K562 (cell line): Measurements from ENCODE around the gene NME2. TPM values are rescaled to one million over a fixed set of nuclear protein-coding genes. Genes with fewer than 3 reads are reported as not detected.

Experiments used
- BRD4 ChIP-seq: fragments of 200-600 bp; sonication (generic); IDR thresholded peaks from 2 replicates; pipeline ENCODE4 v1.6.1; 2017; ENCODE audit warnings: inconsistent platforms
- CBX1 ChIP-seq: sonication (generic); IDR thresholded peaks from 2 replicates; pipeline ENCODE4 v1.6.1; 2016; ENCODE audit warnings: antibody characterized with exemption, low read depth, mild to moderate bottlenecking
- DIDO1 ChIP-seq: fragments of 450-650 bp; IDR thresholded peaks from 2 replicates; pipeline ENCODE4 v1.6.1; 2016; ENCODE audit warnings: low read depth, missing biosample characterization, missing genetic modification characterization
- ERF ChIP-seq: fragments of 450-650 bp; formaldehyde crosslinking; IDR thresholded peaks from 2 replicates; pipeline ENCODE4 v1.4.0; 2020; ENCODE audit warnings: mild to moderate bottlenecking, mixed read lengths
- FOXM1 ChIP-seq, 2 experiments: fragments of 450-650 bp in 1 of 2; sonication (generic) in 1 of 2; formaldehyde crosslinking in 1 of 2; IDR thresholded peaks; 2 replicates each; pipeline versions ENCODE4 v1.6.1 to v1.9.0; 2017 to 2022; ENCODE audit warnings: low read depth in 2 of 2, mild to moderate bottlenecking in 2 of 2, missing genetic modification reagents in 1 of 2, moderate library complexity in 1 of 2
- GATA2 ChIP-seq: sonication (generic); formaldehyde crosslinking; IDR thresholded peaks from 2 replicates; pipeline ENCODE4 v1.4.0; 2020; ENCODE audit warnings: mild to moderate bottlenecking, missing genetic modification reagents
- HNRNPL ChIP-seq: fragments of 200-400 bp; formaldehyde crosslinking; IDR thresholded peaks from 2 replicates; pipeline ENCODE4 v1.6.1; 2017; ENCODE audit warnings: low read depth, mild to moderate bottlenecking, low read length
- L3MBTL2 ChIP-seq: fragments of 450-650 bp; IDR thresholded peaks from 2 replicates; pipeline ENCODE4 v1.6.1; 2016; ENCODE audit warnings: mild to moderate bottlenecking, moderate library complexity
- NR2F6 ChIP-seq: fragments of 450-650 bp; formaldehyde crosslinking; IDR thresholded peaks from 2 replicates; pipeline ENCODE4 v1.4.0; 2020; ENCODE audit warnings: mild to moderate bottlenecking
- POLR2AphosphoS5 ChIP-seq: IDR thresholded peaks from 2 replicates; pipeline ENCODE4 v1.6.1; 2011; ENCODE audit warnings: mild to moderate bottlenecking, low read depth, low read length, moderate library complexity; ENCODE audit not compliant: control insufficient read depth, insufficient read depth
- SRSF7 ChIP-seq: fragments of 200-400 bp; formaldehyde crosslinking; optimal IDR thresholded peaks from 2 replicates; pipeline ENCODE3; 2017; ENCODE audit warnings: mild to moderate bottlenecking, low read depth, low read length
- TAF7 ChIP-seq: fragments of 450-650 bp; IDR thresholded peaks from 2 replicates; pipeline ENCODE4 v1.6.1; 2016; ENCODE audit warnings: missing genetic modification characterization, missing compliant biosample characterization
- TEAD2 ChIP-seq: fragments of 450-650 bp; IDR thresholded peaks from 2 replicates; pipeline ENCODE4 v1.6.1; 2016; ENCODE audit warnings: missing genetic modification characterization, control low read depth, missing compliant biosample characterization
- TOE1 ChIP-seq, 2 experiments: fragments of 450-650 bp in 1 of 2; sonication (generic) in 1 of 2; formaldehyde crosslinking in 1 of 2; IDR thresholded peaks; 2 replicates each; pipeline versions ENCODE4 v1.7.1 to v1.8.0; 2016 to 2022; ENCODE audit warnings: borderline replicate concordance in 2 of 2, mild to moderate bottlenecking in 2 of 2, antibody characterized with exemption in 1 of 2, inconsistent platforms in 1 of 2, low read depth in 1 of 2, missing genetic modification reagents in 1 of 2, moderate library complexity in 1 of 2
- ZNF133 ChIP-seq: fragments of 250-450 bp; sonication (Bioruptor Pico); IDR thresholded peaks from 2 replicates; pipeline ENCODE4 v1.4.0; 2020; ENCODE audit warnings: mild to moderate bottlenecking
- ZNF224 ChIP-seq: sonication (generic); formaldehyde crosslinking; IDR thresholded peaks from 2 replicates; pipeline ENCODE4 v1.8.0; 2022; ENCODE audit warnings: mild to moderate bottlenecking, missing genetic modification reagents
- ZNF696 ChIP-seq: fragments of 250-450 bp; sonication (Bioruptor Pico); conservative IDR thresholded peaks from 2 replicates; pipeline ENCODE4 v1.4.0; 2020; ENCODE audit warnings: mild to moderate bottlenecking, moderate library complexity
- polyA plus RNA-seq, 8 experiments: library from polyadenylated mRNA; depleted of rRNA in 4 of 8; stranded (reverse) in 5 of 8; unstranded in 3 of 8; fragments of >200 nt; fragmentation: Nextera tagmentation in 2 of 8; fragmentation: Illumina TruSeq in 1 of 8; extraction: Ambion mirVana in 2 of 8; extraction: Trizol in 1 of 8; gene quantifications; 2 replicates each; pipeline versions ENCODE4 v1.2.1 to v1.2.3, GENCODE V29; 2011 to 2014; ENCODE audit warnings: inconsistent platforms in 1 of 8, missing spikeins in 1 of 8
- total RNA-seq, 7 experiments: library from RNA; depleted of rRNA in 6 of 7; stranded (reverse); fragments of >200 nt in 6 of 7; fragmentation: Illumina TruSeq in 2 of 7; extraction: Trizol in 2 of 7; gene quantifications; 2 replicates each; pipeline versions ENCODE4 v1.2.1 to v1.2.3, GENCODE V29; 2011 to 2021; ENCODE audit warnings: low replicate concordance in 1 of 7
- TF ChIP-seq, protein P1 (sequence below): IDR thresholded peaks from 2 replicates; pipeline ENCODE4 v1.6.1; 2016; ENCODE audit warnings: missing genetic modification characterization, missing compliant biosample characterization
- TF ChIP-seq, protein P2 (sequence below): fragments of 450-650 bp; IDR thresholded peaks from 2 replicates; pipeline ENCODE4 v1.6.1; 2018; ENCODE audit not compliant: partially characterized antibody
- TF ChIP-seq, protein P3 (sequence below), 3 experiments: IDR thresholded peaks in 2 of 3; conservative IDR thresholded peaks in 1 of 3; 2 replicates each; pipeline ENCODE4 v1.5.1; 2011 to 2012; ENCODE audit warnings: low read length in 3 of 3, mild to moderate bottlenecking in 3 of 3, control low read depth in 2 of 3, improper control_type of control experiment in 1 of 3, inconsistent platforms in 1 of 3, low read depth in 1 of 3, mixed read lengths in 1 of 3, moderate library complexity in 1 of 3; ENCODE audit not compliant: insufficient read depth in 2 of 3

NME2 gene
- total and polyA plus RNA-seq, 9 of the 15 experiments (the other 6 are each of a cell fraction or from before 2014, with no cell fraction given), result 684 to 1,202 (median 924) TPM

DNA sequence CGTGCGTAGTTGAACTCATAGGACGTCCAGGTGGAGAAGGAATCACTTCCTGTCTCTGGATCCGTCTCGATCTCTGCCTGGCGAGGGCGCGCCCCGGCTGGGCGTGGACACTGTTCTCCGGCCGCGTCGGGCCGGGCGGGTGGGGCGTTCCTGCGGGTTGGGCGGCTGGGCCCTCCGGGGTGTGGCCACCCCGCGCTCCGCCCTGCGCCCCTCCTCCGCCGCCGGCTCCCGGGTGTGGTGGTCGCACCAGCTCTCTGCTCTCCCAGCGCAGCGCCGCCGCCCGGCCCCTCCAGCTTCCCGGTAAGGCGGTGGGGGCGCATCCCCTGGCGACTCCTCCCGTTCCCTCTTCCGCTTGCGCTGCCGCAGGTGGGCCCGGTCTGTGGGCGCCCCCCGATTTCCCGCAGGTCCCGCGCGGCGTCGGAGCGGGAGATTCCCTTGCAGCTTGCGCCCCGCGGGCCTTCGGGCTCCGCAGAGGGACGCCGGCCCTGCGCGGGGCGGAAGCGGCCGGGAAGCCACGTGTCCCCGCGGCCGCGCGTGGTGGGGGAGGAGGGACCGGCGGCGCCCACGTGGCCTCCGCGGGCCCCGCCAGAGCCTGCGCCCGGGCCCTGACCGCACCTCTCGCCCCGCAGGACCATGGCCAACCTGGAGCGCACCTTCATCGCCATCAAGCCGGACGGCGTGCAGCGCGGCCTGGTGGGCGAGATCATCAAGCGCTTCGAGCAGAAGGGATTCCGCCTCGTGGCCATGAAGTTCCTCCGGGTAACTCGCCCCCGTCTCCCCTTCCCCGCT, at the start of gene NME2 (continued):
- TF ChIP-seq, protein P1, sequence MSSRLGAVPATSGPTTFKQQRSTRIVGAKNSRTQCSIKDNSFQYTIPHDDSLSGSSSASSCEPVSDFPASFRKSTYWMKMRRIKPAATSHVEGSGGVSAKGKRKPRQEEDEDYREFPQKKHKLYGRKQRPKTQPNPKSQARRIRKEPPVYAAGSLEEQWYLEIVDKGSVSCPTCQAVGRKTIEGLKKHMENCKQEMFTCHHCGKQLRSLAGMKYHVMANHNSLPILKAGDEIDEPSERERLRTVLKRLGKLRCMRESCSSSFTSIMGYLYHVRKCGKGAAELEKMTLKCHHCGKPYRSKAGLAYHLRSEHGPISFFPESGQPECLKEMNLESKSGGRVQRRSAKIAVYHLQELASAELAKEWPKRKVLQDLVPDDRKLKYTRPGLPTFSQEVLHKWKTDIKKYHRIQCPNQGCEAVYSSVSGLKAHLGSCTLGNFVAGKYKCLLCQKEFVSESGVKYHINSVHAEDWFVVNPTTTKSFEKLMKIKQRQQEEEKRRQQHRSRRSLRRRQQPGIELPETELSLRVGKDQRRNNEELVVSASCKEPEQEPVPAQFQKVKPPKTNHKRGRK (tag), result no peak
- TF ChIP-seq ERF (CRISPR knock-in tag) (0 out of 2 replicates have a peak, but pooled peaks have one; percentile 15), ZNF224 (CRISPR knock-in tag) (no peak), CBX1 (no peak), ZNF133 (CRISPR knock-in tag) (no peak), GATA2 (CRISPR knock-in tag) (no peak), SRSF7 (no peak), TAF7 (tag) (no peak), HNRNPL (peak; percentile 29; the same call in 1 of the 2 replicates), L3MBTL2 (peak; percentile 93), TOE1 (IDR thresholded peaks at IDR 0.05; ENCODE audit: borderline replicate concordance) (no peak; the same call in 1 of the 2 replicates), TOE1 (CRISPR knock-in tag; IDR thresholded peaks at IDR 0.05; ENCODE audit: borderline replicate concordance, low read depth) (no peak), NR2F6 (CRISPR knock-in tag) (no peak), FOXM1 (IDR thresholded peaks at IDR 0.05; ENCODE audit: low read depth) (no peak), FOXM1 (CRISPR knock-in tag; IDR thresholded peaks at IDR 0.05; ENCODE audit: low read depth) (peak; percentile 73; the same call in 1 of the 2 replicates), DIDO1 (no peak), ZNF696 (CRISPR knock-in tag) (no peak), BRD4 (no peak; the same call in 1 of the 2 replicates), TEAD2 (tag) (no peak), POLR2AphosphoS5 (0 out of 2 replicates have a peak, but pooled peaks have one; percentile 38)
- TF ChIP-seq, protein P2, sequence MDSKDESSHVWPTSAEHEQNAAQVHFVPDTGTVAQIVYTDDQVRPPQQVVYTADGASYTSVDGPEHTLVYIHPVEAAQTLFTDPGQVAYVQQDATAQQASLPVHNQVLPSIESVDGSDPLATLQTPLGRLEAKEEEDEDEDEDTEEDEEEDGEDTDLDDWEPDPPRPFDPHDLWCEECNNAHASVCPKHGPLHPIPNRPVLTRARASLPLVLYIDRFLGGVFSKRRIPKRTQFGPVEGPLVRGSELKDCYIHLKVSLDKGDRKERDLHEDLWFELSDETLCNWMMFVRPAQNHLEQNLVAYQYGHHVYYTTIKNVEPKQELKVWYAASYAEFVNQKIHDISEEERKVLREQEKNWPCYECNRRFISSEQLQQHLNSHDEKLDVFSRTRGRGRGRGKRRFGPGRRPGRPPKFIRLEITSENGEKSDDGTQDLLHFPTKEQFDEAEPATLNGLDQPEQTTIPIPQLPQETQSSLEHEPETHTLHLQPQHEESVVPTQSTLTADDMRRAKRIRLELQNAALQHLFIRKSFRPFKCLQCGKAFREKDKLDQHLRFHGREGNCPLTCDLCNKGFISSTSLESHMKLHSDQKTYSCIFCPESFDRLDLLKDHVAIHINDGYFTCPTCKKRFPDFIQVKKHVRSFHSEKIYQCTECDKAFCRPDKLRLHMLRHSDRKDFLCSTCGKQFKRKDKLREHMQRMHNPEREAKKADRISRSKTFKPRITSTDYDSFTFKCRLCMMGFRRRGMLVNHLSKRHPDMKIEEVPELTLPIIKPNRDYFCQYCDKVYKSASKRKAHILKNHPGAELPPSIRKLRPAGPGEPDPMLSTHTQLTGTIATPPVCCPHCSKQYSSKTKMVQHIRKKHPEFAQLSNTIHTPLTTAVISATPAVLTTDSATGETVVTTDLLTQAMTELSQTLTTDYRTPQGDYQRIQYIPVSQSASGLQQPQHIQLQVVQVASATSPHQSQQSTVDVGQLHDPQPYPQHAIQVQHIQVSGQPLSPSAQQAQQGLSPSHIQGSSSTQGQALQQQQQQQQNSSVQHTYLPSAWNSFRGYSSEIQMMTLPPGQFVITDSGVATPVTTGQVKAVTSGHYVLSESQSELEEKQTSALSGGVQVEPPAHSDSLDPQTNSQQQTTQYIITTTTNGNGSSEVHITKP, result no peak
- TF ChIP-seq, protein P3, sequence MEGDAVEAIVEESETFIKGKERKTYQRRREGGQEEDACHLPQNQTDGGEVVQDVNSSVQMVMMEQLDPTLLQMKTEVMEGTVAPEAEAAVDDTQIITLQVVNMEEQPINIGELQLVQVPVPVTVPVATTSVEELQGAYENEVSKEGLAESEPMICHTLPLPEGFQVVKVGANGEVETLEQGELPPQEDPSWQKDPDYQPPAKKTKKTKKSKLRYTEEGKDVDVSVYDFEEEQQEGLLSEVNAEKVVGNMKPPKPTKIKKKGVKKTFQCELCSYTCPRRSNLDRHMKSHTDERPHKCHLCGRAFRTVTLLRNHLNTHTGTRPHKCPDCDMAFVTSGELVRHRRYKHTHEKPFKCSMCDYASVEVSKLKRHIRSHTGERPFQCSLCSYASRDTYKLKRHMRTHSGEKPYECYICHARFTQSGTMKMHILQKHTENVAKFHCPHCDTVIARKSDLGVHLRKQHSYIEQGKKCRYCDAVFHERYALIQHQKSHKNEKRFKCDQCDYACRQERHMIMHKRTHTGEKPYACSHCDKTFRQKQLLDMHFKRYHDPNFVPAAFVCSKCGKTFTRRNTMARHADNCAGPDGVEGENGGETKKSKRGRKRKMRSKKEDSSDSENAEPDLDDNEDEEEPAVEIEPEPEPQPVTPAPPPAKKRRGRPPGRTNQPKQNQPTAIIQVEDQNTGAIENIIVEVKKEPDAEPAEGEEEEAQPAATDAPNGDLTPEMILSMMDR (IDR thresholded peaks at IDR 0.05 in 2 of 3, conservative IDR thresholded peaks at IDR 0.05 in 1 of 3; ENCODE audit: insufficient read depth in 2 of 3, low read depth in 1 of 3, low read length in 3 of 3), result 0 out of 6 replicates have a peak, but pooled peaks of 1 of the 3 experiments have one; percentile 17
